Measurements from ENCODE around the gene HS3ST2.
A peak's percentile ranks its signal among the peaks of the same experiment; 100 is the strongest.
"Not testable (repeated sequence)": the region's sequence is repeated elsewhere in the genome, so short reads cannot be mapped to it uniquely, and the experiment has no call there.

HS3ST2 gene

DNA sequence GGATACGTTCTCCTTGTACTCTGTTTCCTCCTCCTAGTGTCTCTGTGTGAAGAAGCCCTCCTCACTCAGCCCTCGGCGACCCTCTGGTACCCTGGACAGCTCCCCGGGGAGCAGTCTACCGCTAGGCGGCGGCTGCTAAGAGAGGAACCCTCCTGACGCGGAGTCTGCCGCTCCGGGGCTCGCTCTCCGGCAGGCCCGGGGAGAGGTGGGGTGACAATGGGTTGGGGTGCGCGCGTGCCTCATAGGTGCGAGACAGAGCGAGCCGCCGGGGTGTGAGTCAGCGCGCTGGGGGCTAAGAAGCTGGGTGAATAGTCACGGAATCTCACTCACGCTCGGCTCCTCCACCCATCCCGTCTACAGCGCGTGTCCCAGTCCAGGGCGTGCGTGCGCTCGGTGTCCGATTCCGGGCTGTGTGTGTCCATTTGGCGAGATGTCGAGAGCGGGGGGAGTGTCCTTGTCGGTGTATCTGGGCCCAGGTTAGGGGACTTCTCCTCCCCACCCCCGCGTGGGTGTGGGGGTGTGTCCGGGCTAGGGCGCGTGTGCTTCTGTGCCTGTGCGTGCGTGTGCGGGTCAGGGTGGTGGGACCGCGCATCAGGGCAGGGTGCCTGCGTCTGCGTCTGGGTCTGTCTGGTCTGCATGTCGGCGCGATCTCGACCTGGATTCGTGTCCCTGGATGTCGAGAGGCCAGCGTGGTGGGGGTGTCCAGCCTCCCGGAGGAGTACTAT lies 577 bp upstream of the HS3ST2 start:
- H3K27me3 ChIP-seq, result peaks cover 0 to 31% of the 10 kb centered on the region in 2 donors
- no peaks in the 10 kb centered on the region for H3K9me3 ChIP-seq
- H3K36me3 ChIP-seq, result no peaks in the 10 kb centered on the region
- intact Hi-C loops (cut with DNase I; ENCODE audit: low total_unique reads), result no loop called here
- peak; percentile 55 to 61 for TF ChIP-seq CTCF (IDR thresholded peaks at IDR 0.05)
- H3K4me3 ChIP-seq, result peak overlapping the region; percentile 55 to 60
- H3K4me1 ChIP-seq, result peaks cover 0 to 30% (median 24%) of the 10 kb centered on the region in 4 donors
- DNase-seq, result peak; percentile 50 to 76
- peak overlapping the region; percentile 1 to 41 for H3K27ac ChIP-seq

DNA sequence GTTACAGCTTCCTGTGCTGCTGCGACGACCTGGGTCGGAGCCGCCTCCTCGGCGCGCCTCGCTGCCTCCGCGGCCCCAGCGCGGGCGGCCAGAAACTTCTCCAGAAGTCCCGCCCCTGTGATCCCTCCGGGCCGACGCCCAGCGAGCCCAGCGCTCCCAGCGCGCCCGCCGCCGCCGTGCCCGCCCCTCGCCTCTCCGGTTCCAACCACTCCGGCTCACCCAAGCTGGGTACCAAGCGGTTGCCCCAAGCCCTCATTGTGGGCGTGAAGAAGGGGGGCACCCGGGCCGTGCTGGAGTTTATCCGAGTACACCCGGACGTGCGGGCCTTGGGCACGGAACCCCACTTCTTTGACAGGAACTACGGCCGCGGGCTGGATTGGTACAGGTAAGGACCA lies 746 bp downstream of the HS3ST2 start:
- Histone ChIP-seq H3K27ac (peak overlapping the region; percentile 11 to 41), H3K36me3 (no peaks in the 10 kb centered on the region), H3K4me1 (peaks cover 0 to 29% (median 24%) of the 10 kb centered on the region in 4 donors), H3K4me3 (peak overlapping the region; percentile 55 to 60), H3K27me3 (peaks cover 0 to 31% of the 10 kb centered on the region in 2 donors), H3K9me3 (no peaks in the 10 kb centered on the region)
- TF ChIP-seq CTCF (IDR thresholded peaks at IDR 0.05), result no peak
- peak; percentile 23 to 68 for DNase-seq
- intact Hi-C loops (cut with DNase I; ENCODE audit: low total_unique reads), result no loop called here

DNA sequence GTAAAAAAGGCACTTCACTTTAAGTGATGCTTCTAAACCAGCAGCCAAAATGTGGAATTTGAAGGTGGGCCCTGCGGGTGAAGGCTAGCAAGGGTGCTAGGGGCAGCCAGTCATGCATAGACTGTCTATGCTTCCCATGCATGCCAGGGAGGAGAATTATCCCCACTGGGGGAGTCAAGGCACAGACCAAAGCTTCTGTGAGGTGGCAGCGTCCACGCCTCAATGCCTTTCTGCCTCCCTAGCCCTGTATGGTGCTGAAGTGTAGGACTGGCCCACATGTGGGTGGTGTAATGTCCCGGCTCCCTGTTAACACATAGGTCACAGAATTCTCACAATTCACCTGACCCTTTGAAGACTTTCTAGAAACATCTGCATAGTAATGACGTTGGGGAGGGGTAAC lies 1.9 kb downstream of the HS3ST2 start:
- Histone ChIP-seq H3K9me3 (no peaks in the 10 kb centered on the region), H3K36me3 (no peaks in the 10 kb centered on the region), H3K4me1 (peaks cover 0 to 23% (median 20%) of the 10 kb centered on the region in 4 donors), H3K4me3 (no peak overlapping the region), H3K27ac (no peak overlapping the region), H3K27me3 (peaks cover 0 to 31% of the 10 kb centered on the region in 2 donors)
- no peak for DNase-seq
- no peak for TF ChIP-seq CTCF (IDR thresholded peaks at IDR 0.05)
- intact Hi-C loops (cut with DNase I; ENCODE audit: low total_unique reads), result no loop called here

GRCh38 chr16:22816475-22816874 lies 2.5 kb downstream of the HS3ST2 start:
- H3K27ac ChIP-seq, result no peak overlapping the region
- H3K36me3 ChIP-seq, result no peaks in the 10 kb centered on the region
- no peak for TF ChIP-seq CTCF (IDR thresholded peaks at IDR 0.05)
- H3K4me3 ChIP-seq, result no peak overlapping the region
- H3K27me3 ChIP-seq, result peaks cover 0 to 31% of the 10 kb centered on the region in 2 donors
- H3K9me3 ChIP-seq, result no peaks in the 10 kb centered on the region
- H3K4me1 ChIP-seq, result peaks cover 0 to 23% (median 20%) of the 10 kb centered on the region in 4 donors
- DNase-seq, result no peak
- intact Hi-C loops (cut with DNase I; ENCODE audit: low total_unique reads), result no loop called here

- H3K4me3 ChIP-seq; H3K36me3 ChIP-seq; DNase-seq; intact Hi-C loops (cut with DNase I; ENCODE audit: low total_unique reads); H3K27ac ChIP-seq; H3K9me3 ChIP-seq: not testable (repeated sequence)
- H3K27me3 ChIP-seq, result peaks cover 0 to 22% of the 10 kb centered on the region in 2 donors
- peaks cover 0 to 14% (median 13%) of the 10 kb centered on the region in 4 donors for H3K4me1 ChIP-seq
These were observed 4.8 kb downstream of the HS3ST2 start for GRCh38 chr16:22818736-22819135.

GRCh38 chr16:22838681-22839080 lies 24.7 kb downstream of the HS3ST2 start:
- no peaks in the 10 kb centered on the region for H3K27me3 ChIP-seq
- no peak for TF ChIP-seq CTCF (IDR thresholded peaks at IDR 0.05)
- no peak overlapping the region for H3K27ac ChIP-seq
- no peaks in the 10 kb centered on the region for H3K36me3 ChIP-seq
- H3K9me3 ChIP-seq, result no peaks in the 10 kb centered on the region
- no peaks in the 10 kb centered on the region for H3K4me1 ChIP-seq
- DNase-seq, result no peak
- intact Hi-C loops (cut with DNase I; ENCODE audit: low total_unique reads), result no loop called here
- H3K4me3 ChIP-seq, result no peak overlapping the region

DNA sequence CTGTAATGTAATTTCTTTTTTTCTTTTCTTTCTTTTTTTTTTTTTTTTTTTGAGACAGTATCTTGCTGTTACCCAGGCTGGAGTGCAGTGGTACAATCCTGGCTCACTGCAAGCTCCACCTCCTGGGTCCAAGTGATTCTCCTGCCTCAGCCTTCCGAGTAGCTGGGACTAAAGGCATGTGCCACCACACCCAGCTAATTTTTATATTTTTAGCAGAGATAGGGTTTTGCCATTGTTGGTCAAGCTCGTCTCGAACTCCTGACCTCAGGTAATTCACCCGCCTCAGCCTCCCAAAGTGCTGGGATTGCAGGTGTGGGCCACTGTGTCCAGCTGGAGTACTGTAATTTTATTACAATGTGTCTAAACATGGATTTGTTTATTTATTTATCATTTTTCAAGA lies 28.1 kb downstream of the HS3ST2 start:
- H3K36me3 ChIP-seq; H3K4me1 ChIP-seq; H3K27ac ChIP-seq; DNase-seq; intact Hi-C loops (cut with DNase I; ENCODE audit: low total_unique reads); H3K9me3 ChIP-seq; H3K4me3 ChIP-seq; H3K27me3 ChIP-seq: not testable (repeated sequence)
